ENCODE data around the gene PHLDA2. TPM values are rescaled to one million over a fixed set of nuclear protein-coding genes. Genes with fewer than 3 reads are reported as not detected.

The PHLDA2 gene
- total and polyA plus RNA-seq, 5 donors from 2014 or later, result 1.1 to 3.4 (median 1.3) TPM

DNA sequence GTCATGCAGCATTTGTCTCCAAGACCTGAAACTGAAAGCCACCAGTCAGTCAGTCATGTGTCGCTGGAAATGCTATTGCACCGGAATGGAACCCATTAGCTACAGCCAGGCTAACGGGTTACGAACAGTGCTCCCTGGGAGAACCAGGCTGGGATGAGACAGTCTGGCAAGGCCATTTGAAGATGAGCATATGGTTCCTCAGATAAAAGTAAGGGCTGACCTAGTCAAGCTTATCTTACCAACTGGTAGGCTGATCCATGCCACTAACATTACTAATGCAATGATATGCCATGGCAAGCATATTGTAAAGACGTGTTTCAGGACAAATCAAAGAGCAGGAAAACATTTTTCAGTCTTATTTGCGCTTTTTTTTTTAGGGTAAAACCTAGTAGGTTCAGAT, 34.5 kb upstream of the PHLDA2 start:
- Mint-ChIP-seq H3K27me3 (no peaks in the 10 kb centered on the region), H3K27ac (no peak overlapping the region), H3K36me3 (peaks cover 81% of the 10 kb centered on the region), H3K4me1 (peaks cover 15 to 40% (median 20%) of the 10 kb centered on the region in 4 donors), H3K4me3 (no peak overlapping the region), H3K9me3 (no peaks in the 10 kb centered on the region)
- Histone ChIP-seq H3K9me3 (ENCODE audit: control insufficient read depth in 2 of 2, low read length in 2 of 2) (no peaks in the 10 kb centered on the region), H3K27me3 (ENCODE audit: control insufficient read depth, insufficient read depth, low read length) (no peaks in the 10 kb centered on the region), H3K4me3 (ENCODE audit: low read depth, low read length) (no peak overlapping the region), H3K27ac (ENCODE audit: insufficient read depth, low read length, poor library complexity, severe bottlenecking) (no peak overlapping the region), H3K36me3 (ENCODE audit: control insufficient read depth, insufficient read depth, low read length) (peaks cover 96% of the 10 kb centered on the region), H3K4me1 (ENCODE audit: control insufficient read depth, insufficient read depth, low read length, poor library complexity, severe bottlenecking) (no peaks in the 10 kb centered on the region)
- DNase-seq (no peak), ATAC-seq (ENCODE audit: low read depth in 2 of 2) (no peak)

DNA sequence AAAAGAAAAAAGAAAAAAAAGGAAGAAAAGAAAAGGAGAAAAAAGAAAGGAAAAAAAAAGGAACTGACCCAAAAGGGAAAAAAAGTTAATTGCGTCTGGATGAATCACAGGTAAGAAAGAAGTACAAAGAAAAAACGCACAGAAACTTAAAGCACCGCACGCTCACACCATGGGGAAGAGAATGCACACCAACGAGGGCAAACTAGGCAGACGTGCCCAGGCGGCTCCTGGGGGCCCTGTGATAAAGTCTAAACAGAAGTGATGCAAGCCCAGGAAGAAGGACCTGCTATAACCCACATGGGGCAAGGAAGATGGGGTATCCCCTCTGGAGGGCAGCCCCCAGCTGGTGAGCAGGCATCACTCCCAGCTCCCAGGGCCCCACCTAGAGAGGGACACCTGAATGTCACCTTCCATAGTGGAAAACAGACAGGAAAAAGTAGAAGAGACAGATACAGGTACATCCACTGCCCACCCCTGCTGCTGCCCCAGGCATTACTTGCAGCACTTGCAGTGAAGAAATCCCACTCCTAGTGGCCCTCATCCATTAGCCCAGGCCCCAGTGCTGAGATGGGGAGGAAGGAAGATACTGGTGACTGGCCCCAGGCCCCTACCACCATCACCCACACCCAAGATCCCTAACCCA, 34.0 kb upstream of the PHLDA2 start:
- ATAC-seq (ENCODE audit: low read depth in 2 of 2) (peak in 1 of 2 donors; percentile 37), DNase-seq (no peak)
- no peak overlapping the region for H3K4me3 ChIP-seq (ENCODE audit: low read depth, low read length)
- H3K9me3 ChIP-seq (ENCODE audit: control insufficient read depth in 2 of 2, low read length in 2 of 2), result no peaks in the 10 kb centered on the region
- peaks cover 11 to 40% (median 17%) of the 10 kb centered on the region in 4 donors for H3K4me1 Mint-ChIP-seq
- H3K4me1 ChIP-seq (ENCODE audit: control insufficient read depth, insufficient read depth, low read length, poor library complexity, severe bottlenecking), result no peaks in the 10 kb centered on the region
- H3K36me3 Mint-ChIP-seq, result peaks cover 82% of the 10 kb centered on the region
- peaks cover 96% of the 10 kb centered on the region for H3K36me3 ChIP-seq (ENCODE audit: control insufficient read depth, insufficient read depth, low read length)
- H3K27me3 Mint-ChIP-seq, result no peaks in the 10 kb centered on the region
- no peaks in the 10 kb centered on the region for H3K27me3 ChIP-seq (ENCODE audit: control insufficient read depth, insufficient read depth, low read length)
- no peak overlapping the region for H3K27ac ChIP-seq (ENCODE audit: insufficient read depth, low read length, poor library complexity, severe bottlenecking)
- peak overlapping the region in 2 of 3 donors; percentile 27 to 35 for H3K27ac Mint-ChIP-seq
- H3K9me3 Mint-ChIP-seq, result no peaks in the 10 kb centered on the region
- no peak overlapping the region for H3K4me3 Mint-ChIP-seq

DNA sequence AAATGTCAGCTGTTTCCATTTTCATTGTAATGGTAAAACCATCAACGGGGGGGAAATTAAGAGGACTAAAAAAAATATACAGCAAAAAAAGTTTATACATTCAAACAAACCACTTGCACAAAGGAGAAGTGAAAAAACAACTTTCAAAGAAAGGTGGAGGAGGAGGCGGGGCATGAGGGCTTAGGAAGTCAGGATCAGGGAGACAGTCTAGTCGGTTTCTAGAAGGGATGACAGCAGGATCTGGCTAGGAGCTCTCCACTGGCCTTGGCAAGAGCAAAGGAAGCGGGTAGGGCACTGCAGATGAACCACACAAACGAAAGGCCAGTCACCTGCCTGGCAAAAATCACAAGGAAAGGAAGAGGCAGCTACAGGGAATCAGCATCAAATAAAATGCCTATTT, 31.9 kb upstream of the PHLDA2 start:
- Mint-ChIP-seq H3K36me3 (peaks cover 73% of the 10 kb centered on the region), H3K27ac (peak overlapping the region in 2 of 3 donors; percentile 35 to 95), H3K4me3 (no peak overlapping the region), H3K27me3 (no peaks in the 10 kb centered on the region), H3K4me1 (peaks cover 10 to 28% (median 13%) of the 10 kb centered on the region in 4 donors), H3K9me3 (no peaks in the 10 kb centered on the region)
- no peak for DNase-seq
- H3K36me3 ChIP-seq (ENCODE audit: control insufficient read depth, insufficient read depth, low read length), result peaks cover 98% of the 10 kb centered on the region
- no peaks in the 10 kb centered on the region for H3K9me3 ChIP-seq (ENCODE audit: control insufficient read depth in 2 of 2, low read length in 2 of 2)
- no peak overlapping the region for H3K4me3 ChIP-seq (ENCODE audit: low read depth, low read length)
- ATAC-seq (ENCODE audit: low read depth in 2 of 2), result no peak
- no peaks in the 10 kb centered on the region for H3K4me1 ChIP-seq (ENCODE audit: control insufficient read depth, insufficient read depth, low read length, poor library complexity, severe bottlenecking)
- H3K27me3 ChIP-seq (ENCODE audit: control insufficient read depth, insufficient read depth, low read length), result no peaks in the 10 kb centered on the region
- no peak overlapping the region for H3K27ac ChIP-seq (ENCODE audit: insufficient read depth, low read length, poor library complexity, severe bottlenecking)

DNA sequence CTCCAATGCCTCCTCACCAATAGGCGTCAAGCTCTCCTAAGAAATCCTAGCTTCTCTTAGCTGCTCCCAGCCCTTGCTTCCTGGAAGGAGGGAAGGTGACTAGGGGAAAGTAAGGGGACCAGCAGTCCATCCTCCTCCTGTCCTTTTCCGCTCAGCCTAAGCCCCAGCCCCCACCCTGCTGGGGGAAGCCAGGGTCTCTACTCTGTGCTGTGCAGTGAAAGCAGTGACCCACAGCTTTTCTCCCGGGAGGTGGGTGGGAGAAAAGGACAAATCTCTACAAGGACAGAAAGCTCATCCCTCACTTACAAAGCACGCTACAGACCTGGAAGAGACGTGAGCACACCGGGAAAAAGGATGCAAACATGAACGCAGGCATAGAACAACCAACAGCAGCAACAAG, 30.9 kb upstream of the PHLDA2 start:
- Histone ChIP-seq H3K4me1 (ENCODE audit: control insufficient read depth, insufficient read depth, low read length, poor library complexity, severe bottlenecking) (no peaks in the 10 kb centered on the region), H3K27ac (ENCODE audit: insufficient read depth, low read length, poor library complexity, severe bottlenecking) (no peak overlapping the region), H3K27me3 (ENCODE audit: control insufficient read depth, insufficient read depth, low read length) (no peaks in the 10 kb centered on the region), H3K9me3 (ENCODE audit: control insufficient read depth in 2 of 2, low read length in 2 of 2) (no peaks in the 10 kb centered on the region), H3K4me3 (ENCODE audit: low read depth, low read length) (no peak overlapping the region), H3K36me3 (ENCODE audit: control insufficient read depth, insufficient read depth, low read length) (peaks cover 98% of the 10 kb centered on the region)
- H3K27ac Mint-ChIP-seq, result no peak overlapping the region
- no peak for DNase-seq
- peaks cover 73% of the 10 kb centered on the region for H3K36me3 Mint-ChIP-seq
- no peaks in the 10 kb centered on the region for H3K27me3 Mint-ChIP-seq
- H3K4me1 Mint-ChIP-seq, result peaks cover 7 to 25% (median 12%) of the 10 kb centered on the region in 4 donors
- no peak for ATAC-seq (ENCODE audit: low read depth in 2 of 2)
- no peak overlapping the region for H3K4me3 Mint-ChIP-seq
- no peaks in the 10 kb centered on the region for H3K9me3 Mint-ChIP-seq

DNA sequence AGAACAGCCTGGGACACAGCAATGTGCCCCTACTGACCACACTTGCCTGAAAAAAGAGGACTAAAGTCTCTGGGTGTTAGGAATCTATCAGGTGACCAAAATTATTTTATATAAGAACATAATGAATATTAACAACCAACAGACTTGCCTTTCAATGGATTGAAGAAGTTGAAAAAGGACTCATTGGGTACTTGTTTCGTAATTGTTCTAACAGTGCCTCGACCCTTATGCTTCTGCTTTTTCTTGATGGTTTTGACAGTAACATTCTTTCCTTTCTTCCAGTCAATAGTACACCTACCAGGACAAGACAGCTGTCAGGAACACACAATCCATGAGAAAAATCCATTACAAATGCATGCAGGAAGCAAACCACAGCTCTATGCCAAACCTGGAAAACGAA, 29.0 kb upstream of the PHLDA2 start:
- peaks cover 71% of the 10 kb centered on the region for H3K36me3 Mint-ChIP-seq
- Histone ChIP-seq H3K27ac (ENCODE audit: insufficient read depth, low read length, poor library complexity, severe bottlenecking) (no peak overlapping the region), H3K9me3 (ENCODE audit: control insufficient read depth in 2 of 2, low read length in 2 of 2) (no peaks in the 10 kb centered on the region), H3K36me3 (ENCODE audit: control insufficient read depth, insufficient read depth, low read length) (peaks cover 98% of the 10 kb centered on the region), H3K27me3 (ENCODE audit: control insufficient read depth, insufficient read depth, low read length) (no peaks in the 10 kb centered on the region), H3K4me3 (ENCODE audit: low read depth, low read length) (no peak overlapping the region), H3K4me1 (ENCODE audit: control insufficient read depth, insufficient read depth, low read length, poor library complexity, severe bottlenecking) (no peaks in the 10 kb centered on the region)
- no peak overlapping the region for H3K4me3 Mint-ChIP-seq
- H3K27me3 Mint-ChIP-seq, result no peaks in the 10 kb centered on the region
- H3K4me1 Mint-ChIP-seq, result peaks cover 10 to 15% (median 12%) of the 10 kb centered on the region in 4 donors
- no peak for ATAC-seq (ENCODE audit: low read depth in 2 of 2)
- H3K27ac Mint-ChIP-seq, result peak overlapping the region in 1 of 3 donors; percentile 26
- DNase-seq, result no peak
- H3K9me3 Mint-ChIP-seq, result no peaks in the 10 kb centered on the region

DNA sequence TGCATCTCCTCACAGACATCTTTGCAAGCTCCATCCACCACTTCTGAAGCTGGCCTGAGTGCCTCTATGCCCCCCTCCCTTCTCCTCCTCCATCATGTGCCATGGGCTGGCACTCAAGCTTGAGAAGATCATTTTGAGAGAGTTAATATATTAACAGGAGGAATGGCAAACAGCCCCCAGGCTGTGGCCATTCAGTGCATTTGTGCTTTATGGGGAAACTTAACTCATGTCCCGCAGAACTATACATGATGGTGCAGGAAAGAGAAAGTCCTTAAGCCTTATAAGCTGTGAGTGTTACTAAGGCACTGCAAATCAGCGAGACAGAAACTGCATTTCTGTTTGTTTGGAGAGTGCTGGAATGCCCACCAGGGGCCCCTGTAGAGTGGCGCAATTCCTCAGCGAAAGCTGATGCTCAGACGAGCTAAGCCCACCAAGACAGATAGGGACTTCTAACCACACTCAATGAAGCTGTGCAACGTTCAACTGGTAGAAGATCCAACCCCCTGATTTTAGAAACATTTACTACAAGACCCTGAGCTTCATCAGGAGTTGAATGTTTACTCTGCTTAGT, 26.8 kb upstream of the PHLDA2 start:
- Mint-ChIP-seq H3K27ac (peak overlapping the region in 1 of 3 donors; percentile 62), H3K27me3 (no peaks in the 10 kb centered on the region), H3K4me1 (peaks cover 10 to 25% (median 17%) of the 10 kb centered on the region in 4 donors), H3K4me3 (peak overlapping the region in 1 of 4 donors; percentile 16), H3K36me3 (peaks cover 70% of the 10 kb centered on the region), H3K9me3 (no peaks in the 10 kb centered on the region)
- H3K9me3 ChIP-seq (ENCODE audit: control insufficient read depth in 2 of 2, low read length in 2 of 2), result no peaks in the 10 kb centered on the region
- H3K4me3 ChIP-seq (ENCODE audit: low read depth, low read length), result no peak overlapping the region
- H3K4me1 ChIP-seq (ENCODE audit: control insufficient read depth, insufficient read depth, low read length, poor library complexity, severe bottlenecking), result peaks cover 11% of the 10 kb centered on the region
- peaks cover 100% of the 10 kb centered on the region for H3K36me3 ChIP-seq (ENCODE audit: control insufficient read depth, insufficient read depth, low read length)
- ATAC-seq (ENCODE audit: low read depth in 2 of 2) (no peak), DNase-seq (no peak)
- no peak overlapping the region for H3K27ac ChIP-seq (ENCODE audit: insufficient read depth, low read length, poor library complexity, severe bottlenecking)
- no peaks in the 10 kb centered on the region for H3K27me3 ChIP-seq (ENCODE audit: control insufficient read depth, insufficient read depth, low read length)

DNA sequence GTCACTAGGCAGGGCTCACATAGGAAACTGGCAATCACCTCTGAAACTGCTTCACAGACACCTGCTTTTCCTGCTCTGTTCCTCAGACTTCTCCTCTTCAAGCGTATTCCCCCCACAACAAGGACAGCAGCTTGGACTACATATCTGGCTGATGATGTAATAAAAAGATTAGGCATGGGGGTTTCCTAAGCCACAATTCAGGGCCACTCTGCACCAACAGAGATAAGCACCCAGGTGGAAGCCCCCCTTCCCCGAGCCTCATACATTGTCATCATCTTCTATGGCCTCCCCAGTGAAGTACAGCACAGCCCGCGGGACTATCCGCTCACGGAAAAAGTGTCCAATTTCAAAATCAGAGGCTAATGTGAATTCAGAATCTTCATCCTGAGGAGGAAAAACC, 25.0 kb upstream of the PHLDA2 start:
- Mint-ChIP-seq H3K4me1 (peaks cover 9 to 36% (median 20%) of the 10 kb centered on the region in 4 donors), H3K36me3 (peaks cover 66% of the 10 kb centered on the region), H3K27ac (peak overlapping the region in 1 of 3 donors; percentile 23), H3K9me3 (no peaks in the 10 kb centered on the region), H3K27me3 (no peaks in the 10 kb centered on the region), H3K4me3 (no peak overlapping the region)
- DNase-seq, result no peak
- Histone ChIP-seq H3K36me3 (ENCODE audit: control insufficient read depth, insufficient read depth, low read length) (peaks cover 99% of the 10 kb centered on the region), H3K4me3 (ENCODE audit: low read depth, low read length) (no peak overlapping the region), H3K4me1 (ENCODE audit: control insufficient read depth, insufficient read depth, low read length, poor library complexity, severe bottlenecking) (peaks cover 11% of the 10 kb centered on the region), H3K9me3 (ENCODE audit: control insufficient read depth in 2 of 2, low read length in 2 of 2) (no peaks in the 10 kb centered on the region), H3K27ac (ENCODE audit: insufficient read depth, low read length, poor library complexity, severe bottlenecking) (no peak overlapping the region), H3K27me3 (ENCODE audit: control insufficient read depth, insufficient read depth, low read length) (no peaks in the 10 kb centered on the region)
- no peak for ATAC-seq (ENCODE audit: low read depth in 2 of 2)

DNA sequence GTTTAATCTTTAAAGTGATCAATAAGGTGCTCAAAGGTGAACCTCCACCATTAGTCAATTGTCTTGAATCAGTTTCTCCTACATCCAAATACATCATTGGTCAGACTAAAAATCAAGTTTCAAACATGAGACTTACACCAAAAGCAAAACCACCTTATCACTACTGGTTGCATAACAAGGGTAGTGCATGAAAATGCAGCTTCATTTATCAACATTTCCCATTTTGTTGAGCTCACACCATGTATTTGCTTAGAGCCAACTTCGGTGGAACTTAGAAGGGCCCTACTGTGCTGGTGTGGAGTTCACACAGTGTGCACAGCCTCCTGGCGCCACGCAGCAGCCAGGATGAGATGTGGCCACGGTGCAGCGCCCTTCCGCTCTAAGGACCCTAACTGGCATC, 23.1 kb upstream of the PHLDA2 start:
- H3K9me3 ChIP-seq (ENCODE audit: control insufficient read depth in 2 of 2, low read length in 2 of 2), result no peaks in the 10 kb centered on the region
- ATAC-seq (ENCODE audit: low read depth in 2 of 2) (no peak), DNase-seq (no peak)
- H3K27me3 ChIP-seq (ENCODE audit: control insufficient read depth, insufficient read depth, low read length), result no peaks in the 10 kb centered on the region
- H3K27ac Mint-ChIP-seq, result peak overlapping the region in 2 of 3 donors; percentile 51 to 71
- H3K36me3 Mint-ChIP-seq, result peaks cover 58% of the 10 kb centered on the region
- H3K27ac ChIP-seq (ENCODE audit: insufficient read depth, low read length, poor library complexity, severe bottlenecking), result no peak overlapping the region
- H3K4me1 ChIP-seq (ENCODE audit: control insufficient read depth, insufficient read depth, low read length, poor library complexity, severe bottlenecking), result peaks cover 11% of the 10 kb centered on the region
- peaks cover 15 to 47% (median 26%) of the 10 kb centered on the region in 4 donors for H3K4me1 Mint-ChIP-seq
- H3K36me3 ChIP-seq (ENCODE audit: control insufficient read depth, insufficient read depth, low read length), result peaks cover 99% of the 10 kb centered on the region
- no peaks in the 10 kb centered on the region for H3K27me3 Mint-ChIP-seq
- no peaks in the 10 kb centered on the region for H3K9me3 Mint-ChIP-seq
- no peak overlapping the region for H3K4me3 Mint-ChIP-seq
- no peak overlapping the region for H3K4me3 ChIP-seq (ENCODE audit: low read depth, low read length)
